GM12872 (cell line): Measurements from ENCODE around the gene CADM1.

Source experiments
- CTCF ChIP-seq: IDR thresholded peaks from 3 replicates; pipeline ENCODE4 v1.5.1; 2011; ENCODE audit warnings: low read depth, mild to moderate bottlenecking, low read length, moderate library complexity; ENCODE audit not compliant: insufficient read depth

CADM1 gene

GRCh38 chr11:115193914-115194801, 310.1 kb downstream of the CADM1 start:
- TF ChIP-seq CTCF = no peak

GRCh38 chr11:115191761-115192160, 312.5 kb downstream of the CADM1 start:
- TF ChIP-seq CTCF = no peak

GRCh38 chr11:115190196-115190595, 314.0 kb downstream of the CADM1 start:
- no peak for TF ChIP-seq CTCF

- no peak for TF ChIP-seq CTCF
These were observed 315.3 kb downstream of the CADM1 start for GRCh38 chr11:115188898-115189278.

- TF ChIP-seq CTCF = no peak
These were observed 315.9 kb downstream of the CADM1 start for GRCh38 chr11:115188188-115188897.

- no peak for TF ChIP-seq CTCF
These were observed 318.3 kb downstream of the CADM1 start for GRCh38 chr11:115185931-115186330.

GRCh38 chr11:115185507-115185906, 318.7 kb downstream of the CADM1 start:
- no peak for TF ChIP-seq CTCF
